HG03378 (cell line): ENCODE data around the gene SLC35F1.
A peak's percentile ranks its signal among the peaks of the same experiment; 100 is the strongest.
"Not testable (repeated sequence)": the region's sequence is repeated elsewhere in the genome, so short reads cannot be mapped to it uniquely, and the experiment has no call there.

Source experiments
- ATAC-seq: cut with Tn5 transposase; IDR thresholded peaks from one replicate; pipeline ENCODE4 v1.9.1; 2021; ENCODE audit warnings: mild to moderate bottlenecking, moderate library complexity; ENCODE audit not compliant: unreplicated experiment

Gene SLC35F1

DNA sequence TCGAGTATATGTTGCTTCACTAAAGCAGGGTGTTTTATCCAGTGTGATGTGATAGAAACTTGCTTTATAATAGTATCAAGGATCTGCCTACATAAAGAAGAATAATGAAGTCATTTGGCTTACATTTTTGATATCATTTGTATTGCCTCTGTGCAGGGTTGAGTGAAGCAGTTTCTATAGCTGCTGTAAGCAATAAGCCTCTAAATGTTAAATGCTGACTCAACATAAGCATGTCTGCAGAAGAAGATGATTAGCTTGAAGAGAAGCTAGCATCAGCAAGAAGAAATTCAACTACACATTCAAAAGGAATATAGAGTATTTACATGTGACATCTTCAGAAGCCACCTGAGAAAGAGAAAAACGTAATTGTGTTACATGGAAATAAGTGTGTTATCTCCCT, 17.6 kb downstream of the SLC35F1 start:
- no peak for ATAC-seq

DNA sequence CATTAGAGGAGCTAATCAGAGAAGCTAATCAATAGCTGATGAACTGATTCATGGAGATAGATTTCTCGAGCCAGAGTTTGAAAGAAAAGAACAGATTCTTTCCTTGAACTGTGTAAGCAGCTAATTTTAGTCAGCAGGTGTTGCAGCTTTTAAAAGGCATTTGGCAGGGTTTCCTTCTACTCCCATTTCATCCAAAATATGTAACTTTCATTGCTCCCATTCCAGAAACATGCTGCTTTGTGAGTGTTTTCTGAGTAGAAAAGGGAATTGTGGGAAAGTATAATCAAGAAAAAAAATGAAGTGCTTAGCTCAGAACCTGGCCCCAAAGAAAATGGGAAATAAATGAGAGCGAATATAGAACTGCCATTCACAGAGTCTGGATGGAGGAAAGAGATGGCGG, 20.8 kb downstream of the SLC35F1 start:
- ATAC-seq, result no peak

- ATAC-seq, result no peak
These were observed 21.8 kb downstream of the SLC35F1 start for GRCh38 chr6:117928833-117929232.

- ATAC-seq, result no peak
These were observed 22.4 kb downstream of the SLC35F1 start for GRCh38 chr6:117929501-117929900.

- no peak for ATAC-seq
These were observed 23.6 kb downstream of the SLC35F1 start for GRCh38 chr6:117930645-117931044.

DNA sequence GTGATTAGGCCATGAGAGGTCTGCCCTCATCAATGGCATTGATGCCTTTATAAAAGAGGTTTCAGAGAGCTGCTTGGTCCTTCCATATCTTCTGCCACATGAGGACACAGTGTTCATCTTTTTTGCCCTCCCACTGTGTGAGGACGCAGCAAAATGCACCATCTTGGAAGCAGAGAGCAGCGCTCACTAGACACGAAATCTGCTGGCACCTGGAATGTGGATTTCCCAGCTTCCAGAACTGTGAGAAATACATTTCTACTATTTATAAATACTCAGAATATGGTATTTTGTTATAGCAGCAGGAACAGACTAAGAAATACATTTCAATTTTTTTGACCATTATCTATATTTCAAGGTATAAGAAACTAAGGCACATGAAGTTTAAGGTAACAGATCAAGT, 24.9 kb downstream of the SLC35F1 start:
- no peak for ATAC-seq

DNA sequence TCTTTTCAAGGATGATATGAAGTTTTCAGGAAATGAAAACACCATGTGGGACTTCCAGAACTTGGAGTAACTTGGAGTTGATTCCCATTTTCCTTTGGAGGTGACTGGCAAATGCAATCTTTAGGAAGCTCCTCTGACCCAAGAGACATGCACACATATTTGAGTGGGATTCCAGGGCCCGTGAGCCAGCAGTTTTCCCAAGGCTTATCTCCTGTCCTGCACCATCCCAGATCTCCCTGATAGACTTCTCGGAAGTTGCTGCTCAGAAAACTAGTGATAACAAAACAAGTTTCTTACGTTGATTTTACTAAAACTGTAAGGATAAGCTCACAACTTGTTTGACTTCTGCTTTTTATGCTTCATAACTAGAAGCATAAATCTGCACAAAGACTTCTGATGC, 25.6 kb downstream of the SLC35F1 start:
- no peak for ATAC-seq

- ATAC-seq, result no peak
These were observed 26.4 kb downstream of the SLC35F1 start for GRCh38 chr6:117933471-117933870.

DNA sequence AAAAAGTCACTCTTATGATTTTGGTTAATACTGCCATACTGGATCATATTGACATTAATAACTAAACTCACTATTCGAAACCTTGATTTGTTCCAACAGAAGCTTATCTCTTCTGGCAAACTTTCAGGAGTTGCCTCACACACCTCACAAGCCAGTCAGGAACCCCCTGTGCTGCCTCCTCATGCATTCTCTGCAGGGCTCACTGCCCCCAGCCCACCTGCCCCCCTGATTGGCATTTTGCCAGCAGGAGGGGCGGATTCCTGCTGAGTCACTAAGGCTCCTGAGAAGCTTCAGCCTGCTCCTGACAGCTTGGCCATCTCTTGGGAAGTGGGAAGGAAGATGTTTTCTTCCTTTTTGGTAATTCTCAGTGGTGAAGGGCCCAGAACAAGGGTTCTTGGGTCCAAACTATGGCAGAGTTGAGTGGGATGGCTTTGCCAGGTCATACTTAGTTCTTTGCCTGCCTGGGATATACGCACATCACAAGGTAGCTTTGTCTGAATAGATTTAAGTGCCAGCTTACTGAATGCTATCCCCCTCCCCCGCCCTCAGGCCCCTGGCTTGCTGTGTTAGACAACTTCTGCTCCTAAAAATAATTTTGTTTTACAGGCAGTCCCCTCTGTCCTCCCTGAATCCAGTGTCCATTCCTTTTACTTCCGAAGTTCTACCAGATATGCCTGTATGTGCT, 31.4 kb downstream of the SLC35F1 start:
- no peak for ATAC-seq

- no peak for ATAC-seq
These were observed 40.2 kb downstream of the SLC35F1 start for GRCh38 chr6:117947234-117947633.

DNA sequence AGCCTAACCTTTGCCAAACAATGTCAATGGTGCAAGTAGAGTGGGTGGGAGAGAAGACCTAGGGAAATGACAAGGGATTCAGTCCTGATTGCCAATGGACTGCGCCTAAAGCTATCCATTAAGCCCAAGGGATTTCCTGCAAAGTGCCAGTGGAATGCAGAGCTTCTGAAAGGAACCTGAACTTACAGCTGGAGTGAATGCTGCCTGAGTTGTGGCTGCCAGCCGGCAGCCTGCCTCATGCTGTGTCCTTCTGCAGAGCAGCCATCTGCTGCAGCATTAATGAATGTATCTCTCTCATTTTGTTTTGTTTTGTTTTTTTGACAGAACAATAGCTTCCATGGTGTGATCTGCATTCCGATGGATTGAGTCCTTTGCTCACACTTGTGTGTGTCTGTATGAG, 44.7 kb downstream of the SLC35F1 start:
- ATAC-seq, result no peak

GRCh38 chr6:117955684-117956256, 48.7 kb downstream of the SLC35F1 start:
- ATAC-seq, result peak; percentile 83

DNA sequence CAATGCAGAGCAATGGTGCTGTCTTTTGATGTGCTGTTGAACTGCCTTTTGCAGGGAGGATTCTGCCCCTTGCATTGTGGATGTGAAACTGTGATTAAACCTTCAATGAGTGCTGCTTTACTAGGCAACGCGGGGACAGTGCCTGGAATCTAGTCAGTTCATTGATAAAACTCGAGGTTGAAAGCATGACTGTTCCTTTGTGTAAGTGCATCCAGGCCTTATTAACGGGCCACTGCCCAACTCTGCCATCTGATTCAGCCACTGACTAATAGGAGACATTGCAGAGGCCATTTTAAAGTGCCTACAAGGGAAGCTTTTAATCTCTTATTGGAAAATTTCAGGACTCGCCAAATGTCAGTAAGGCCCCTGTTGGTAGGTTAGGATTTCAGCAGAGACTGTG, 49.3 kb downstream of the SLC35F1 start:
- no peak for ATAC-seq

DNA sequence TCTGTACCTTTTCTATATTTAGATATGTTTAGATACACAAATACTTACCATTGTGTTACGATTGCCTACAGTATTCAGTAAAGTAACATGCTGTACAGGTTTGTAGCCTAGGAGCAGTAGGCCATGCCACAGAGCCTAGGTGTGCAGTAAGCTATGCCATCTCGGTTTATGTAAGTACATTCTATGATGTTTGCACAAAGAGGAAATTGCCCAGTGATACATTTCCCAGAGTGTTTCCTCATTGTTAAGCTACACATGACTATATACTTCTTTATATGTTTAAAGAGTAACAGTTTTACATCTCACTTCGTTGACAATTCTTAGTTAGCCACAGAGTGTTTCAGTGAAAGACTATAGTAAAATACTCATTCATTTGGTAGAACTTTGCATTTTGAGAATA, 51.5 kb downstream of the SLC35F1 start:
- no peak for ATAC-seq

DNA sequence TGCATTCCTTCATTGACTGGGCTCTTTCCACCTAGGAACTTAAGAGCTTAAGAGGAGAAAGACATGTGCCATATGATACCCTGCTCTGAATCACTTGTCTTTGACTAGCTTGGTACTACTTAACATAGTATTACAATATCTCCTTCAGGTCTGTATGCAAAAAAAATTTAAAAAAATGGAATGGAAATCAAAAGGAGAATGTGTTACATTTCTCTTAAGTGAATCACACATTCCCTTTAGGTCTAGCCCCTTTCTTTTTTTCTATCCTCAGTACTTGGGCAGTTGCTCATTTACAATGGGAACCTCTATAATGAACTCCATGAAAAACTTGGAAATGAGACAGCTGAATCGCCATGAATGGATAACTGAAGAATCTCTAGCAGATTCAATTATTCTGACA, 53.8 kb downstream of the SLC35F1 start:
- no peak for ATAC-seq

DNA sequence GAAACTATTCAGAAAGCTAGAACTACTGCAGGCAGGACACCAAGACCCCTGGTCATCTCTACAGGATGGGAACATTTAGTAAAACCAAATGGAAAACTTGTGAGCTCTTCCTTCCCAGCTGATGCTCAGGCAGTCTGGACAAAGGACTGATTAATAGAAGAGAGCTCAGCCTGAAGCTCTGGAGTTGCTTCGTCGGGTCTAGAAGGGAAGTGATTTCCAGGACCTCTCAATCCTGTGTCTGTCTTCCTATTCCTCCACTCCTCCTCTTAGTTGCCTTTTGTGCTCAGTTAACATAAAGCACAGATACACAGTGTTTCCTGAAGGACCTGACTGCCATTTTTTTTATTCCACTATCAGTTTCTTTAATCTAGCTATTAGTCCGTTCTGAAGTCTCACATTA, 54.2 kb downstream of the SLC35F1 start:
- ATAC-seq, result no peak

GRCh38 chr6:117965763-117966162, 58.7 kb downstream of the SLC35F1 start:
- not testable (repeated sequence) for ATAC-seq

DNA sequence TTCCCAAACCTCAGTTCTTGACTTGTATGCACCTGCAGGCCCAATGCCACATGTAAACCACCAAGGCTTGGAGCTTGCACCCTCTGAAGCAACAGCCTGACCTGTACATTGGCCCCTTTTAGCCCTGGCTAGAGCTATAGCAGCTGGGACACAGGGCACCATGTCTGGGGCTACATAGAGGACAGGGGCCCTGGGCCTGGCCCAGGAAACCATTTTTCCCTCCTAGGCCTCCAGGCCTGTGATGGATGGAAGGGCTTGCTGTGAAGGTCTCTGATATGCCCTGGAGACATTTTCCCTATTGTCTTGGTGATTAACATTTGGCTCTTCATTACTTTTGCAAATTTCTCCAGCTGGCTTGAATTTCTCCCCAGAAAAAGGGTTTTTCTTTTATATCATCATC, 64.6 kb downstream of the SLC35F1 start:
- ATAC-seq, result no peak

DNA sequence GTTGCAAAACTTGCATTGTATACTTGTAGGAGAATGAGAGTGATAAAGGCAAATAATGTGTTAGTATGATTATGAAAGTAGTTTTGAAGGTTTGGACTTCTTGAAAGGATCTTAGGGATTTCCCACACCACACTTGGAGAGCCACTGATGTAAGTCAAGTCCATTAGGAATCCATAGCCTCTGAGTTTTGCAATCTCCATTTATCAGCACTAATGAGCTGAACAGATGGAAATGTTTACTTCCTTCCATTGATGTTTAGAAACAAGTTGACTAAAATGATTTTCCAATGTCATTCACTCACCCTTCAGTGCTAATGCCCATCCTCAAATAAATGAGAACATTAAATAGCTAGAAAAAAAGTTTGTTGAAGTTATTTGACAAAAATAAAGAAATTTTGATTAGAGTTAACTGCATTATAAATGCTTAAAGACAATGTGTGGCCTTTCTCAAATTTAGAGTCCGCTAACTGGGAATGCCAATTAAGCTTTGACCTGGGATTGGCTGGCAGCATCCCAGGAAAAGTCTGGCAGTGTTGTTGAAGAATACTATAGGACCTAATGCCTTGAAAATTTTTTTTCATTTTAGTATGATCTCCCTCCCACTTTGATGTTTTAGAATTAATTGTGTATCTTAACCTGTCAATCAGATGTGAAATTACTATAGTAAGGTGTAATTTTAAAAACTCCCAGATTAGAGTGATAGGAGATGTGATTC, 68.0 kb downstream of the SLC35F1 start:
- ATAC-seq, result no peak

DNA sequence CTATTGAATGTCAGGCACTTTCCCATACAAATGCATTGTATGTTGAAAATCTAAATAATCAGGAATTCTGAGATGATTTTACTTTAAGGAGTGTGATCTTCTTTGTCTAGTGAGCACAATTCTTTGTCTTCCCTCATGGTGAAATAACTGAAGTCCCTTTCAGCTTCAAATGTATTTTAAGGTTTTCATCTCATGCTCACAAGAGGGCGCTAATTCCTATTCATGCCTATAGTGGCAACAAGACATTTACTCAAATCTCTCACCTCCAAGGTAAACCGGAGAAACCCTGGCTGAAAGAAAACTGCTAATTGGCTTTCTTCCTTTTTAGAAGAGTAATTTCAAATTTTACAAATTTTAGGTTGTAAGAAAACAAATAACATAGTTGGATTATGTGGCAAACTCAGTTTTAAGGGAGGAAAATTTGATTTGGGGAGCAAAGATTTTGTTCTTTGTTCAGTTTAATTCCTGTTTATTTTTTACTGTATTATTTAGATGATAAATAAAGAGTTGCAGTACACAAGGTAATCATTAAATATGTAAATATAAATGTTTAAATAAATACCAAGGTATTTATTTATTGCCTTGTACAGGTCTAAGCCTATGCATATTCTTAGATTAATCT, 69.1 kb downstream of the SLC35F1 start:
- no peak for ATAC-seq

- ATAC-seq, result no peak
These were observed 78.9 kb downstream of the SLC35F1 start for GRCh38 chr6:117985916-117986315.

DNA sequence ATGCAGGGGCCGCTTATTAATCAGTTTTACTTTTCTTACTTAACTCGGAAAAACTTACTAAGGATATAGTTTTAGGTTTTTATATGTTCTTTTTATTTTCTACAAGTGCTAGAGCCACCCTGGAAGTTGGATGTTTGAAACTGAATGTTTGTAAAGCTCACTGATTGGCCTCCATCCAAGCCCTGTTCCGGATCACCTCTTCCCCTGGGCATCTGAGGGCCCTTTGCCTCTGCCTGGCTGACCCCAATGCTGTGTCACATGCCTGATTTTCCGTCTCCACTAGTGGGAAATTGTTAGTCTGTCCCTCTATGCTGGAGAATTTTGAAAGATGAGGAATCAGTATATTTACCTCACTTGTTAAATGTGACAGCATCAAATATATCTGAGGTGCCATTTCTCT, 79.3 kb downstream of the SLC35F1 start:
- no peak for ATAC-seq
